ENCODE measurements around the gene MAP2K3. TPM values are rescaled to one million over a fixed set of nuclear protein-coding genes. Genes with fewer than 3 reads are reported as not detected.
"Not testable (repeated sequence)": the region's sequence is repeated elsewhere in the genome, so short reads cannot be mapped to it uniquely, and the experiment has no call there.

MAP2K3 gene
- polyA plus RNA-seq, 4 donors = 48.5 to 98.2 (median 73.7) TPM

GRCh38 chr17:21327921-21328320 is 43.4 kb downstream of the MAP2K3 start:
- H3K27me3 ChIP-seq (ENCODE audit: control insufficient read depth in 3 of 3, insufficient read depth in 3 of 3, low read length in 3 of 3); H3K9me3 ChIP-seq (ENCODE audit: control insufficient read depth in 2 of 2, insufficient read depth in 1 of 2, low read depth in 1 of 2, low read length in 1 of 2); DNase-seq; FAIRE-seq; H3K36me3 ChIP-seq (ENCODE audit: control insufficient read depth in 3 of 3, insufficient read depth in 2 of 3, low read depth in 1 of 3, low read length in 3 of 3); H3K4me3 ChIP-seq (ENCODE audit: low read depth in 1 of 3, low read length in 3 of 3); H3K4me1 ChIP-seq (ENCODE audit: control insufficient read depth in 3 of 3, insufficient read depth in 2 of 3, low read depth in 1 of 3, low read length in 2 of 3); H3K27ac ChIP-seq (ENCODE audit: low read depth in 1 of 3, low read length in 2 of 3): not testable (repeated sequence)
- 79 to 90% (median 86%) methylated on average over 1 of the region's 1 CpG for WGBS, 3 donors

GRCh38 chr17:21328778-21329177 is 44.3 kb downstream of the MAP2K3 start:
- not testable (repeated sequence) for DNase-seq; H3K27ac ChIP-seq (ENCODE audit: low read depth in 1 of 3, low read length in 2 of 3); H3K4me1 ChIP-seq (ENCODE audit: control insufficient read depth in 3 of 3, insufficient read depth in 2 of 3, low read depth in 1 of 3, low read length in 2 of 3); H3K27me3 ChIP-seq (ENCODE audit: control insufficient read depth in 3 of 3, insufficient read depth in 3 of 3, low read length in 3 of 3); H3K36me3 ChIP-seq (ENCODE audit: control insufficient read depth in 3 of 3, insufficient read depth in 2 of 3, low read depth in 1 of 3, low read length in 3 of 3); H3K9me3 ChIP-seq (ENCODE audit: control insufficient read depth in 2 of 2, insufficient read depth in 1 of 2, low read depth in 1 of 2, low read length in 1 of 2); H3K4me3 ChIP-seq (ENCODE audit: low read depth in 1 of 3, low read length in 3 of 3)
- FAIRE-seq = peak; percentile 64
- 68 to 82% (median 72%) methylated on average over 2 of the region's 2 CpGs for WGBS, 3 donors

- H3K9me3 ChIP-seq (ENCODE audit: control insufficient read depth in 2 of 2, insufficient read depth in 1 of 2, low read depth in 1 of 2, low read length in 1 of 2) = no peaks in the 10 kb centered on the region
- no peaks in the 10 kb centered on the region for H3K36me3 ChIP-seq (ENCODE audit: control insufficient read depth in 3 of 3, insufficient read depth in 2 of 3, low read depth in 1 of 3, low read length in 3 of 3)
- WGBS, 3 donors = 84 to 90% (median 84%) methylated on average over 9 of the region's 9 CpGs
- no peaks in the 10 kb centered on the region for H3K4me1 ChIP-seq (ENCODE audit: control insufficient read depth in 3 of 3, insufficient read depth in 2 of 3, low read depth in 1 of 3, low read length in 2 of 3)
- FAIRE-seq (no peak), DNase-seq (no peak)
- no peak overlapping the region for H3K4me3 ChIP-seq (ENCODE audit: low read depth in 1 of 3, low read length in 3 of 3)
- H3K27ac ChIP-seq (ENCODE audit: low read depth in 1 of 3, low read length in 2 of 3) = no peak overlapping the region
- H3K27me3 ChIP-seq (ENCODE audit: control insufficient read depth in 3 of 3, insufficient read depth in 3 of 3, low read length in 3 of 3) = no peaks in the 10 kb centered on the region
Observed at GRCh38 chr17:21330436-21331160, 46.1 kb downstream of the MAP2K3 start.

GRCh38 chr17:21336541-21337294 is 52.2 kb downstream of the MAP2K3 start:
- H3K36me3 ChIP-seq (ENCODE audit: control insufficient read depth in 3 of 3, insufficient read depth in 2 of 3, low read depth in 1 of 3, low read length in 3 of 3); FAIRE-seq: not testable (repeated sequence)

GRCh38 chr17:21337981-21338625 is 53.6 kb downstream of the MAP2K3 start:
- H3K27ac ChIP-seq (ENCODE audit: low read depth in 1 of 3, low read length in 2 of 3); H3K27me3 ChIP-seq (ENCODE audit: control insufficient read depth in 3 of 3, insufficient read depth in 3 of 3, low read length in 3 of 3); H3K4me3 ChIP-seq (ENCODE audit: low read depth in 1 of 3, low read length in 3 of 3); DNase-seq; H3K4me1 ChIP-seq (ENCODE audit: control insufficient read depth in 3 of 3, insufficient read depth in 2 of 3, low read depth in 1 of 3, low read length in 2 of 3); H3K36me3 ChIP-seq (ENCODE audit: control insufficient read depth in 3 of 3, insufficient read depth in 2 of 3, low read depth in 1 of 3, low read length in 3 of 3); H3K9me3 ChIP-seq (ENCODE audit: control insufficient read depth in 2 of 2, insufficient read depth in 1 of 2, low read depth in 1 of 2, low read length in 1 of 2); FAIRE-seq: not testable (repeated sequence)
- WGBS, 3 donors = 66 to 75% (median 71%) methylated on average over 8 of the region's 8 CpGs

More at GRCh38 chr17:21336541-21337294, 52.2 kb downstream of the MAP2K3 start:
- not testable (repeated sequence) for H3K27ac ChIP-seq (ENCODE audit: low read depth in 1 of 3, low read length in 2 of 3); H3K4me1 ChIP-seq (ENCODE audit: control insufficient read depth in 3 of 3, insufficient read depth in 2 of 3, low read depth in 1 of 3, low read length in 2 of 3); H3K27me3 ChIP-seq (ENCODE audit: control insufficient read depth in 3 of 3, insufficient read depth in 3 of 3, low read length in 3 of 3); DNase-seq; H3K4me3 ChIP-seq (ENCODE audit: low read depth in 1 of 3, low read length in 3 of 3); H3K9me3 ChIP-seq (ENCODE audit: control insufficient read depth in 2 of 2, insufficient read depth in 1 of 2, low read depth in 1 of 2, low read length in 1 of 2)
- WGBS, 3 donors = 77 to 86% (median 79%) methylated on average over 4 of the region's 4 CpGs

GRCh38 chr17:21339011-21339410 is 54.5 kb downstream of the MAP2K3 start:
- FAIRE-seq (no peak), DNase-seq (no peak)
- Histone ChIP-seq H3K4me1 (ENCODE audit: control insufficient read depth in 3 of 3, insufficient read depth in 2 of 3, low read depth in 1 of 3, low read length in 2 of 3) (peaks cover 0 to 5% (median 0%) of the 10 kb centered on the region in 3 donors), H3K4me3 (ENCODE audit: low read depth in 1 of 3, low read length in 3 of 3) (no peak overlapping the region), H3K9me3 (ENCODE audit: control insufficient read depth in 2 of 2, insufficient read depth in 1 of 2, low read depth in 1 of 2, low read length in 1 of 2) (no peaks in the 10 kb centered on the region), H3K27ac (ENCODE audit: low read depth in 1 of 3, low read length in 2 of 3) (no peak overlapping the region), H3K27me3 (ENCODE audit: control insufficient read depth in 3 of 3, insufficient read depth in 3 of 3, low read length in 3 of 3) (no peaks in the 10 kb centered on the region), H3K36me3 (ENCODE audit: control insufficient read depth in 3 of 3, insufficient read depth in 2 of 3, low read depth in 1 of 3, low read length in 3 of 3) (no peaks in the 10 kb centered on the region)
- WGBS, 3 donors = 42 to 49% (median 45%) methylated on average over 7 of the region's 7 CpGs

GRCh38 chr17:21339571-21339970 is 55.1 kb downstream of the MAP2K3 start:
- not testable (repeated sequence) for H3K27ac ChIP-seq (ENCODE audit: low read depth in 1 of 3, low read length in 2 of 3); H3K27me3 ChIP-seq (ENCODE audit: control insufficient read depth in 3 of 3, insufficient read depth in 3 of 3, low read length in 3 of 3); H3K36me3 ChIP-seq (ENCODE audit: control insufficient read depth in 3 of 3, insufficient read depth in 2 of 3, low read depth in 1 of 3, low read length in 3 of 3); H3K4me1 ChIP-seq (ENCODE audit: control insufficient read depth in 3 of 3, insufficient read depth in 2 of 3, low read depth in 1 of 3, low read length in 2 of 3); DNase-seq; FAIRE-seq; H3K9me3 ChIP-seq (ENCODE audit: control insufficient read depth in 2 of 2, insufficient read depth in 1 of 2, low read depth in 1 of 2, low read length in 1 of 2); H3K4me3 ChIP-seq (ENCODE audit: low read depth in 1 of 3, low read length in 3 of 3)
- WGBS, 3 donors = 80 to 91% (median 87%) methylated on average over 11 of the region's 11 CpGs

- 82 to 85% (median 84%) methylated on average over 6 of the region's 6 CpGs for WGBS, 3 donors
- H3K9me3 ChIP-seq (ENCODE audit: control insufficient read depth in 2 of 2, insufficient read depth in 1 of 2, low read depth in 1 of 2, low read length in 1 of 2); DNase-seq; H3K27ac ChIP-seq (ENCODE audit: low read depth in 1 of 3, low read length in 2 of 3); H3K27me3 ChIP-seq (ENCODE audit: control insufficient read depth in 3 of 3, insufficient read depth in 3 of 3, low read length in 3 of 3); FAIRE-seq; H3K36me3 ChIP-seq (ENCODE audit: control insufficient read depth in 3 of 3, insufficient read depth in 2 of 3, low read depth in 1 of 3, low read length in 3 of 3); H3K4me1 ChIP-seq (ENCODE audit: control insufficient read depth in 3 of 3, insufficient read depth in 2 of 3, low read depth in 1 of 3, low read length in 2 of 3); H3K4me3 ChIP-seq (ENCODE audit: low read depth in 1 of 3, low read length in 3 of 3): not testable (repeated sequence)
Observed at GRCh38 chr17:21340407-21340806, 55.9 kb downstream of the MAP2K3 start.

All from small intestine (tissue), 7 donors.